Activated CD4-positive, alpha-beta T cell treated with anti-CD3 and anti-CD28 coated beads for 24 hours (primary cell): Measurements from ENCODE around the gene ERC2.
"Not testable (repeated sequence)": the region's sequence is repeated elsewhere in the genome, so short reads cannot be mapped to it uniquely, and the experiment has no call there.

ENCODE experiments used
- DNase-seq, 2 donors: peaks; one replicate each; pipeline ENCODE4 v3.0.0-alpha.2; 2020; ENCODE audit warnings: low read depth in 2 of 2

The ERC2 gene

GRCh38 chr3:55884066-55884465 is 584.2 kb downstream of the ERC2 start:
- DNase-seq: no peak

DNA sequence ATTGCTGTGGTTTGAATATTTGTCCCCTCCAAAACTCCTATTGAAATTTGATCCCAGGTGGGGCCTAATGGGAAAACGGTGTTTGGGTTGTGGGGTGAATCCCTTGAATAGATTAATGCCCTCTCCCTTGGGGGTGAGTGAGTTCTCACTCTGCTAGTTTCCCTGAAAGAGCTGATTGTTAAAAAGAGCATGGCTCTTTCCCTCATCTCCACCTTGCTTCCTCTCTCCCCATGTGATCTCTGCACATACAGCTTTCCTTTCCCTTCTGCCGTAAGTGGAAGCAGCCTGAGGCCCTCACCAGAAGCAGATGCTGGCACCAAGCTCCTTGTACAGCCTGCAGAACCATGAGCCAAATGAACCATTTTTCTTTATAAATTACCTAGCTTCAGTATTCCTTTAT is 586.3 kb downstream of the ERC2 start:
- DNase-seq: no peak

DNA sequence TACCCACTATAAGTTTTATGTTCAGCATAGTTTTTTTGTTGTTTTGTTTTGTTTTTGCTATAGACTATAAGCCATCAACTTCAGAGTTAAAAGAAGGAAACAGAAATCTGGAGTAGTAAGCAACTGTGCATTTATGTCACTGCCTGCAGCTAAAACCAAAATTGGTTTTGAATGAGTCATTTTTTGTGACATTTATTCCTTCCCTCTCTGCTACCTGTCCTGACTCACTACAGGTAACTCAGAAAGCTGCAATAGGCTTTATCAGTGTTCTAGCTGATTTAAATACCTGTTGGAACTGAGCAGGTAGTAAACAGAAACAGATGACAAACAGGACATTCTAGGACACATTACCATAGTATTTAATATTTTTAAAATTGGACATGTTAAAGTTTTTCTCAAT is 587.9 kb downstream of the ERC2 start:
- DNase-seq: no peak

DNA sequence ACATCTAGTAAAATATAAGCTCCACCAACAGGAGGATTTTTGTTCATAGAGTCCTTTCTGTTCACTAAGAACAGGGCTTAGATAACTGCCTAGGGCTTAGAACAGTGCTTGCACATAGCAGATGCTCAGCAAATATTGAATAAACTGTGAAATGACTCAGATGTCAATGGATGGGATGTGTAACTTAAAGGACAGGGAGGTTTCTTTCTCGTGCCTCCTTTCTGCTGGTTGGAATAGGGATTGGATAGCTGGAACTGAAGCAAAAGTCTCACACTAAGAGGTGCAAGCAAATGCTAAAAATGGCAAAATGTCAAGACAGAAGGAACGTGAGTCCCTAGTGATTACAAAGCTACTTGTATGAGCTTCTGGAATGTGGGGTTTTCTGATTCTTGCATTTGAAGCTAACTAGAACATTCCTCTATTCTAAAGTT is 588.4 kb downstream of the ERC2 start:
- DNase-seq: no peak

GRCh38 chr3:55877703-55878102 is 590.6 kb downstream of the ERC2 start:
- no peak for DNase-seq

- no peak for DNase-seq
Observed at GRCh38 chr3:55876560-55876959, 591.7 kb downstream of the ERC2 start.

GRCh38 chr3:55875113-55875512 is 593.2 kb downstream of the ERC2 start:
- no peak for DNase-seq

DNA sequence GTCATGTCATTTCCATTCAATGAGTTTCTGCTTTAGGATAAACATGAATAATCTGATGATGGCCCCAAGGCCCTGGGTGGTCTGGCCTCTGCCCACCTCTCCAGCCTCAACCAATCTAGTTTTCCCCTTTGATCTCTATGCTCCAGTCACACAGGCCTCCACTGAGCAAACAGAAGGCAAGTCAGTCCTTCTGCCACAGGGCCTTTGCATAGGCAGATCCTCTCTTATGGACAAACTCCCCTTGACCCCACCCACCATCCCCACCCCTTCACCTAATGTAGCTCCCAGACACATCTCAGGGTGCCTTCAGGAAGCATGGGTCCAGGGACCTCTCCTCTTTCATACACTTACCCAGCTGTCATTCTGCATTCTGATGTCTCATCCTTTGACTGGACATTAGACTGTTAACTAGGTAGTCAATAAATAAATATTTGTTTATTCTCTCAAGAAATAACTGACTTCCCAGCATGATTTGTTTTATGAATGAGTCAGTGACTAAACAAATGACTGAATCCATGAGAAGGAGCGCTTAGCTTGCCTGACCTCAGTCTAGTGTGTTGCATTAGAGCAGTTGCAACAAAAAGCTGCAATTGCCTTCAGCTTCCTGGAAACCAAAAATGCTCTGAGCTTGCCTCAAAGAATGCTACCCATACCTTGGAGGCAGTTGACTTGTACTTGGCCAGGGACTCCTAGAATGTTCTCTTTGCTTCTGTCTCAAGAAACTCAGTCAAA is 594.6 kb downstream of the ERC2 start:
- no peak for DNase-seq

- no peak for DNase-seq
Observed at GRCh38 chr3:55870594-55870993, 597.7 kb downstream of the ERC2 start.

DNA sequence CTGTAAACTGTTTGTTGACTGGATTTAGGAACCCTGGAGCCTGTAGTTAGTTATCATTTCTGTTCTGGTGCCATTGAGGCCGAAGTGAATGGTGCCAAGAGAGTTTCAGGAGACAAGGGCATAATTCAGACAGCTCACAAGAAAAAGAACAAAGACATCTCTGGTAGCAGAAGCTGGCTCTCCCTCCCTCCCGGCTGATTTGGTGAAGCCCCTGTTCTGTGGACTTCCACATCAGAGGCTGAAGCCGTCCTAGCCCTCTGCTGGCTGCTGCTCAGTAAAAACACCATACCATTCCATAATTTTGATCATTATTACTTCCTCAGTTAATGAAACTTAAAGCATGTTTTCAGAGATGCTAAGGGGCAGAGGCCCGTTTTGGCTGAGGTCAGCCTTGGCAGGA is 599.9 kb downstream of the ERC2 start:
- no peak for DNase-seq

GRCh38 chr3:55863028-55863427 is 605.2 kb downstream of the ERC2 start:
- DNase-seq: no peak

DNA sequence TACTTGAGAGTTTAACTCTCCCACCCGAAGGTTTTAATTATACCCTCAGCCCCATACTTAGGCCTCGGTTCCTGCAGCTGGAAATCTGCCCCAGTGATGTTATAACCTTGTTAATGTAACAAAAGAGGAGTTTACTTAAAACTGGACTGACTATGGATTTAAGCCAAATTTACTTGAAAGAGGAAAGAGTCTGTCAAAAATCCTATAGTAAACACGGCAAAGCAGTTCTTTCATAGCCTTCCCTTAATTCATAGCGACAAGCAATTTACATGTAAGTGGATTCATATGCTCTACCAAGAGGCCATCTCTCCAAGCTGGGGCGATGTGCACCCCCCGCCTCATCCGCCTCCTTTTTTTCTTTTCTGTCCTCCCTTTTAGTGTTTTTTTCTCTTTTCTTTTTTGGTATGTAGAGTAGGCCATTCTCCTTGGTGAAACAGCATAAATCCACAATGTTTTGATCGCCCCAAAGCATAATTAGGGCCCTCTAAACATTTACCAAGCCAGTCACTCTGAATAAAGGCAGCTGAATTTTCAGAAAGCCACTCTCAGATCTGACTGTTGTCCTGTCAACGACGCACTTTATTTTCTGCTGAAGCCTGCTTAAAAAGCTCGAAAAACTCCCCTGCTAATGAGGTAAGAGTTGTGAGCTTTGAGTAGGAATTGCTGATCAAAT is 608.1 kb downstream of the ERC2 start:
- no peak for DNase-seq

DNA sequence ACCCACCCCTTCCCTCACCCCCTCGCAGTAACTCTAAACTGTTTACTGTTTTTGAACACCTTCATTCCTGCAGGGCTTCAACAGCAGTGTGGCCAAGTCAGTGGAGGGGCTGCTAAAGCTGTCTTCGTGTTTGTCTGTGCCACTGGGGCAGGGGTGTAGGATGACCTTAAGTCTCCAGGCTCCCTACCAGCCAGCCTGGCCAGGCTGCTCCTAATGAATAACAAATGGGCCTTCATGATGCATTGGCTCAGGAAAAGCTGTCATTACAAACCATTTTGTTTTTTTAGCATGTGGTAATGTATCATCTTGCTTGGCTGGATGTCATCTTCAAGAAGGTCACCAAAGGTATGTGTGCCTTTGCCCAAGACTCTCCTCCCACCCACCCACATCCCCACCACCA is 609.0 kb downstream of the ERC2 start:
- no peak for DNase-seq

DNA sequence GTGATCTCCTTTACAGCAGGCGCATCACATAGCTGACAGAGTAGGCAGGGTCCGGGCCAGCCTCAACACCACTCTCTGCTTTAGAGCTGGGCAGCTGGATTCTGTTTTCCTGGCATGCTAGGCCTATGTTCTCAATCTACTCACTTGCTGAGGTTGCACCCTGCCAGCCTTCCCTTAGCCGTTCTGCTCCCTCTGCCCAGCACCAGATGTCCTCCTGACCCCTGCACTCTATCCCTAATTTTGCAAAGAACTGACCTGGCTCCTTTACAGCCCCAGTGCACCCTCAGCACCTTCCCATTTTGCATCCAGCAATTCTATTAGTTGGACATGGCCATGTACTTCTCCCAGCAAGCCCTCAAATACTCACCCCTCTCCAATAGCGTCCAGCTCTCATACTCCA is 609.5 kb downstream of the ERC2 start:
- DNase-seq: no peak

- DNase-seq: no peak
Observed at GRCh38 chr3:55858302-55858701, 610.0 kb downstream of the ERC2 start.

DNA sequence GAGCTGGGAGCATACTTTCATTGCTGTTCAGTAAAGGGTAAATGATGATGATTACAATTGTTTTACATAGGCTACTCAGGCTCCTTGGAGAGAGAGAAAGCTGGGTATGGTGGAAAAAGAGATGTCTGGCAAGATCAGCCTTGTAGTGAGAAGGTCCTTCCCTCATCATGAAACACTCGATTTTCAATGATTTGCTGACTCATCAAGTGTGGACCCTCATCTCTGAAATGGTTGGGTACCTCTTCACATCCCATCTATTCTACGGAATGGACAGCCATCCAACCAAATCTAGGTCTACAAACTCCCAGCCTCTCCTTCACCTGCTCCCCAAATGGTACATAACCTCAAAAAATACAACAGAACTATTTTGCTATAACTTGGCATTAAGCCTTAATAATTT is 610.6 kb downstream of the ERC2 start:
- DNase-seq: no peak

DNA sequence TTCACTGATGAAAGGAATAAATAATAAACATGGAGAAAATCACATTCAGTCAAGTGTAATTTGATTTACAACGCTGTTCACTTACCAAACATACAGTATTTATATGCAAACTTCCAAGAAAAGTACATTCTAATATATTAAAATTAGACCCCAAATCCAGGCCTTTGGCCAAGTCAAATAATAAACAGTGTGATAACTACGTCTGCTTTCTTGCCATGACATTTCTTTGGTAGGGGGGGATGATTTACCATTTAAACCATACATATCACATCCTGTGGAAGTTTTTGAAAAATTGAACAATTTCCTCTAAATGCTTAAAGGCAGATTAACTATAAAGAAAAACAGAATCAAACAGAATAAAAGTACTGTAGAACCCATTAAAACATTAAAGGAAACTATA is 613.0 kb downstream of the ERC2 start:
- no peak for DNase-seq

DNA sequence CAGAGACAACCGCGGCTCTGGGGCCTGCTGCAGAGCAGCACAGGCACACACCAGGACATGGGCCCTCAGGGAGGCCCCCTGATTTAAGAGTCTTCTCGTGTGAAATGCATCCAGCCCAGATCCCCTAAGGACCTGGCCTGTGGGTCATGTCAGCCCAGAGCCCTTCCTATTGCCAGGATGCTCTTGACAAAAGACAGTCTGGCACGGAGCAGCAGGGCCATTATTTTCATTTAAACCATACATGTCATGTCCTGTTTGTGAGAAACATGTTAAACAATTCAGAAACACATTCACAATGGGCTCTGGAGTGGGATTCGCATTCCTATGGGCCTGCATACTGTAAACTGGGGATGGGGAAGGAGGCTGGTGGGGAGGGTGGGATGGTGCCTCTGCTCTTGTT is 613.8 kb downstream of the ERC2 start:
- DNase-seq: no peak

DNA sequence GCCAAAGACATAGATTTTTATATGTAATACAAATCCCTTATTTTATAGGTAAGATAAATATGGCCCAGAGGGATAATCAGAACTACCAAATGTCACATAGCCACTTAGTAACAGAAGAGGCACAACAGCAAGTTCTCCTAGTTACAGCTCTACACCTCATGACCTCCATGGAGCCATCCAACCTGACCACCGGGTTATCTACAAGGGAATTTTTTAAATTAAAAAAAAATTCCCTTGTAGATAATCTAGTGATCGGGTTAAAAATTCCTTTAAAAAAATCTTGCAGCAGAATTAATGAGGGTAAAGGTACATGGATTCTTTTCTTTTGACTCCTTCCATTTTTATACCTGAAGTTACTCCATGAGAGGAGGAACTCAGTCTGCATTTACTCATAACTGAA is 615.9 kb downstream of the ERC2 start:
- no peak for DNase-seq

DNA sequence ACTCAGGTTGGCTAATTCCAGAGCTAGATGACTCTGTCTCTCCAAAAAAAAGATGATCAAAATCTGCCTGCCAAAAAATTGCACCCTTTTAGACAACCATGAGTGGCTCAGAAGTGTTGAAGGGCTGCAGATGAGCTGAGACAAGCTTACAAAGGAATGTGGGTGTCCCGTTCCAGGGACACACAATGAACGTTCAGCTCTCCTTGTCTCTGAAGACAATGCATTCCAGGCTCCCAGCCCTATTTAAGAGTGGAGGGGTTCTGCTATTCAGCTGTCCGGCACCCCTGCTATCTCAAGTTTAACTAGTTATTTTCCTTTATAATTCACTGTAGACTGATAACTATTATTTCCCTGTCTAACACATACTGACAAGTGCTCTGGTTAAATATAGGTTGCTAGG is 626.1 kb downstream of the ERC2 start:
- no peak for DNase-seq

GRCh38 chr3:55831876-55832275 is 636.4 kb downstream of the ERC2 start:
- DNase-seq: not testable (repeated sequence)

DNA sequence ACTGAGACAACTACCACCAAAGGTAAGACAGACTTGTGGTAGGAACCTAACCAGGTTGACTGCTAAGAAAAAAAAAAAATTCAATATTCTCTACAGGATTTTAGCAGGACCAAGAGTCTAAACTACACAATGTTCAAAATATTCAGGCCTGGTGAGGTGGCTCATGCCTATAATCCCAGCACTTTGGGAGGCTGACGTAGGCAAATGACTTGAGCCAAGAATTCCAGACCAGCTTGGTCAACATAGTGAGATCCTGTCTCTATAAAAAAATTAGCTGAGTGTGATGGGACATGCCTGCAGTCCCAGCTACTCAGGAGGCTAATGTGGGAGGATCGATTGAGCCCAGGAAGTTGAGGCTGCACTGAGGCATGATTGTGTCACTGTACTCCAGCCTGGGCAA is 639.6 kb downstream of the ERC2 start:
- DNase-seq: no peak

DNA sequence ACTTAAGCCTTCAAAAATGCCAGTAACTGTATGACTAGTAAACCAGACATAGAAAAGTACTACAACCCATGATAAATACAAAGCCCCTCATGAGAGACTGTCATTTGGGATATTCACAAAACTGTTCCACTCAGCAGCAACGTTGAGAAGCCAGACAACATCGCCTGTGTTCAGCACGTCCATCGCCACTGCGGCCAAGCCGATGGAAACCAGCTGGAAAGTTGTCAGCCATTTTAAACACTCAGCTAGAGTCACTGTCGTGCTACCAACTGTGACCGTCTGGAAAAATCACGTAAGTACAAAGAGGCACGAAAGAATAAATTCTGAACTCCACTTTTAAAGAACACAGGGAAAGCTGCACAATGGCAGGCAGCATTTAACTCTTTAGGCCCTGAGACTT is 640.5 kb downstream of the ERC2 start:
- no peak for DNase-seq
